Calu3 (cell line): ENCODE measurements around the gene TROAP. TPM values are rescaled to one million over a fixed set of nuclear protein-coding genes. Genes with fewer than 3 reads are reported as not detected.
"Not testable (repeated sequence)": the region's sequence is repeated elsewhere in the genome, so short reads cannot be mapped to it uniquely, and the experiment has no call there.

Source experiments
- BruUV-seq: library from RNA; stranded (reverse); fragments of 400-500 nt; replicated peaks from 2 replicates; lab custom pipeline; 2021; lab: Mats Ljungman, UMichigan
- CTCF ChIA-PET: fragments of 300-600 bp; sonication (Branson Sonifier 250); formaldehyde crosslinking; loops from one replicate; lab custom pipeline; 2022; ENCODE audit warnings: antibody characterized with exemption; lab: Charles Lee
- DNase-seq: peaks from one replicate; pipeline ENCODE4 v3.0.0; 2022
- H3K27ac Mint-ChIP-seq: one replicate; pipeline ENCODE4 v1.8.0; 2022; ENCODE audit warnings: mixed read lengths; ENCODE audit not compliant: unreplicated experiment
- H3K27me3 Mint-ChIP-seq: one replicate; pipeline ENCODE4 v1.8.0; 2022; ENCODE audit warnings: mixed read lengths; ENCODE audit not compliant: unreplicated experiment
- H3K36me3 Mint-ChIP-seq: one replicate; pipeline ENCODE4 v1.8.0; 2022; ENCODE audit warnings: mild to moderate bottlenecking, moderate library complexity, mixed read lengths; ENCODE audit not compliant: insufficient read depth, unreplicated experiment
- H3K4me1 Mint-ChIP-seq: one replicate; pipeline ENCODE4 v1.8.0; 2022; ENCODE audit warnings: mild to moderate bottlenecking, low read depth, mixed read lengths; ENCODE audit not compliant: unreplicated experiment
- H3K4me3 Mint-ChIP-seq: one replicate; pipeline ENCODE4 v1.8.0; 2022; ENCODE audit warnings: mild to moderate bottlenecking, low read depth, moderate library complexity, mixed read lengths; ENCODE audit not compliant: unreplicated experiment
- H3K9me3 Mint-ChIP-seq: one replicate; pipeline ENCODE4 v1.8.0; 2022; ENCODE audit warnings: low read depth, mixed read lengths; ENCODE audit not compliant: unreplicated experiment
- CTCF ChIP-seq: fragments of 200-600 bp; IDR thresholded peaks from one replicate; pipeline ENCODE4 v1.8.0; 2022; ENCODE audit warnings: antibody characterized with exemption; ENCODE audit not compliant: unreplicated experiment
- intact Hi-C: fragments of 100-400 bp; cut with micrococcal nuclease; formaldehyde crosslinking; loops from one replicate; pipeline ENCODE4 v1.10.0; 2022; ENCODE audit not compliant: unreplicated experiment
- total RNA-seq: library from RNA; stranded (reverse); gene quantifications from 2 replicates; pipeline ENCODE4 v1.2.3, GENCODE V29; 2022

Gene TROAP
- total RNA-seq, 1 experiment from 2014 or later, result 49.8 TPM

GRCh38 chr12:49276304-49277290, 46.5 kb upstream of the TROAP start:
- Mint-ChIP-seq H3K27ac (no peak overlapping the region), H3K4me3 (no peak overlapping the region), H3K9me3 (no peaks in the 10 kb centered on the region), H3K4me1 (no peaks in the 10 kb centered on the region), H3K36me3 (peaks cover 34% of the 10 kb centered on the region), H3K27me3 (no peaks in the 10 kb centered on the region)
- intact Hi-C loops, result no loop called here
- CTCF ChIA-PET, result interaction anchor here (0.9 kb wide), 1 partner anchor 71 kb away, joined by 4 read pairs; no protein-coding TSS in a partner anchor
- TF ChIP-seq CTCF, result no peak
- BruUV-seq, result no TSS peak
- no peak for DNase-seq

GRCh38 chr12:49277466-49277865, 45.6 kb upstream of the TROAP start:
- Mint-ChIP-seq H3K9me3 (no peaks in the 10 kb centered on the region), H3K27me3 (no peaks in the 10 kb centered on the region), H3K27ac (no peak overlapping the region), H3K4me1 (no peaks in the 10 kb centered on the region), H3K36me3 (peaks cover 29% of the 10 kb centered on the region), H3K4me3 (no peak overlapping the region)
- CTCF ChIA-PET, result interaction anchor here (0.9 kb wide), 1 partner anchor 70 kb away, joined by 4 read pairs; no protein-coding TSS in a partner anchor
- TF ChIP-seq CTCF, result no peak
- DNase-seq, result no peak
- intact Hi-C loops, result no loop called here
- no TSS peak for BruUV-seq

GRCh38 chr12:49279706-49280159, 43.3 kb upstream of the TROAP start:
- CTCF ChIA-PET, result interaction anchor here (0.7 kb wide), 1 partner anchor 207 kb away, joined by 3 read pairs; no protein-coding TSS in a partner anchor
- Mint-ChIP-seq H3K36me3 (peaks cover 10% of the 10 kb centered on the region), H3K9me3 (no peaks in the 10 kb centered on the region), H3K4me1 (no peaks in the 10 kb centered on the region), H3K27ac (no peak overlapping the region), H3K4me3 (no peak overlapping the region), H3K27me3 (peaks cover 8% of the 10 kb centered on the region)
- no TSS peak for BruUV-seq
- DNase-seq, result no peak
- TF ChIP-seq CTCF, result no peak
- intact Hi-C loops, result no loop called here

- H3K36me3 Mint-ChIP-seq, BruUV-seq, H3K9me3 Mint-ChIP-seq, H3K4me3 Mint-ChIP-seq, H3K4me1 Mint-ChIP-seq, DNase-seq, intact Hi-C loops, H3K27ac Mint-ChIP-seq, CTCF ChIA-PET: not testable (repeated sequence)
- peaks cover 15% of the 10 kb centered on the region for H3K27me3 Mint-ChIP-seq
These were observed 42.5 kb upstream of the TROAP start for GRCh38 chr12:49280545-49280944.
